Medulla oblongata (tissue), 1 donor: ENCODE data around the gene TMEM25.

ENCODE experiments used
- DNase-seq: peaks from one replicate; pipeline ENCODE4 v3.0.0-alpha.2; 2015; ENCODE audit errors: extremely low spot score

Gene TMEM25

DNA sequence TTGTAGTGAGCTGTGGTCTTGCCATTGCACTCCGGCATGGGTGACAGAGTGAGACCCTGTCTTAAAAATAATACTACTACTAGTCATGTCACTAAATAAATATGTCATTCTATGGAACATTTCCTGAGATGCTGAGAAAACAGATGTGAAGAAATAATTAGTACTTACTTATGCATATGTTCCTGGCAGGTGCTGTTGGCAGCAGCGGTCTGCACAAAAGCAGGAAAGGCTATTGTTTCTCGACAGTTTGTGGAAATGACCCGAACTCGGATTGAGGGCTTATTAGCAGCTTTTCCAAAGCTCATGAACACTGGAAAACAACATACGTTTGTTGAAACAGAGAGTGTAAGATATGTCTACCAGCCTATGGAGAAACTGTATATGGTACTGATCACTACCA is 50.1 kb downstream of the TMEM25 start:
- no peak for DNase-seq
